ENCODE data around the gene TMEM217.

Gene TMEM217

GRCh38 chr6:37212268-37212667, 45.7 kb downstream of the TMEM217 start:
- DNase-seq (ENCODE audit: insufficient read length, low spot score) (no peak), FAIRE-seq (no peak)
- TF ChIP-seq CTCF (IDR thresholded peaks at IDR 0.05; ENCODE audit: insufficient read depth, missing control alignments): no peak

- FAIRE-seq (peak; percentile 29), DNase-seq (ENCODE audit: insufficient read length, low spot score) (peak; percentile 53)
- TF ChIP-seq CTCF (IDR thresholded peaks at IDR 0.05; ENCODE audit: insufficient read depth, missing control alignments): peak; percentile 98
Measured at GRCh38 chr6:37210313-37210968, 47.5 kb downstream of the TMEM217 start.

- no peak for TF ChIP-seq CTCF (IDR thresholded peaks at IDR 0.05; ENCODE audit: insufficient read depth, missing control alignments)
- DNase-seq (ENCODE audit: insufficient read length, low spot score): no peak
- no peak for FAIRE-seq
Measured at GRCh38 chr6:37209461-37210205, 48.3 kb downstream of the TMEM217 start.

- DNase-seq (ENCODE audit: insufficient read length, low spot score): no peak
Measured at GRCh38 chr6:37208793-37209192, 49.2 kb downstream of the TMEM217 start.

GRCh38 chr6:37207903-37208456, 50.0 kb downstream of the TMEM217 start:
- peak; percentile 65 for TF ChIP-seq CTCF (IDR thresholded peaks at IDR 0.05; ENCODE audit: insufficient read depth, missing control alignments)
- DNase-seq (ENCODE audit: insufficient read length, low spot score) (peak; percentile 49), FAIRE-seq (no peak)

More at GRCh38 chr6:37208793-37209192, 49.2 kb downstream of the TMEM217 start:
- TF ChIP-seq CTCF (IDR thresholded peaks at IDR 0.05; ENCODE audit: insufficient read depth, missing control alignments): no peak
- no peak for FAIRE-seq

- FAIRE-seq (no peak), DNase-seq (ENCODE audit: insufficient read length, low spot score) (no peak)
- TF ChIP-seq CTCF (IDR thresholded peaks at IDR 0.05; ENCODE audit: insufficient read depth, missing control alignments): no peak
Measured at GRCh38 chr6:37206622-37207021, 51.3 kb downstream of the TMEM217 start.

- FAIRE-seq (no peak), DNase-seq (ENCODE audit: insufficient read length, low spot score) (no peak)
- no peak for TF ChIP-seq CTCF (IDR thresholded peaks at IDR 0.05; ENCODE audit: insufficient read depth, missing control alignments)
Measured at GRCh38 chr6:37205997-37206340, 52.0 kb downstream of the TMEM217 start.
